NCI-H774 (cell line): Measurements from ENCODE around the gene IGFALS.
A peak's percentile ranks its signal among the peaks of the same experiment; 100 is the strongest.

ENCODE experiments used
- DNase-seq: peaks from one replicate; lab custom pipeline; 2025; lab: John Stamatoyannopoulos, UW

The IGFALS gene

GRCh38 chr16:1793578-1794220 is at the start of gene IGFALS:
TSS of gene IGFALS (minus strand) at chr16:1793705. CDS start at chr16:1793652, 53 bp downstream.
- no peak for DNase-seq

- no peak for DNase-seq
These were observed 46.0 kb upstream of the IGFALS start for GRCh38 chr16:1839554-1839953.

- no peak for DNase-seq
These were observed 40.6 kb upstream of the IGFALS start for GRCh38 chr16:1834096-1834495.

- DNase-seq, result no peak
These were observed 39.4 kb upstream of the IGFALS start for GRCh38 chr16:1832838-1833454.

GRCh38 chr16:1831186-1832075 is 37.9 kb upstream of the IGFALS start:
- no peak for DNase-seq

GRCh38 chr16:1830213-1830612 is 36.7 kb upstream of the IGFALS start:
- DNase-seq, result no peak

GRCh38 chr16:1828645-1829410 is 35.3 kb upstream of the IGFALS start:
- DNase-seq, result no peak

GRCh38 chr16:1826691-1827573 is 33.4 kb upstream of the IGFALS start, which contains the start of the genes FAHD1 and HAGH:
TSS of gene FAHD1 (plus strand) at chr16:1827206. CDS start at chr16:1827239, 33 bp downstream.
TSS of gene HAGH (minus strand) at chr16:1826825. CDS start at chr16:1826787, 38 bp downstream.
- peak; percentile 72 for DNase-seq

- DNase-seq, result peak; percentile 34
These were observed 32.6 kb upstream of the IGFALS start for GRCh38 chr16:1825864-1826690.

GRCh38 chr16:1825381-1825863 is 31.9 kb upstream of the IGFALS start:
- DNase-seq, result no peak

- no peak for DNase-seq
These were observed 30.3 kb upstream of the IGFALS start for GRCh38 chr16:1823821-1824220.

GRCh38 chr16:1822801-1823200 is 29.3 kb upstream of the IGFALS start:
- DNase-seq, result no peak

- no peak for DNase-seq
These were observed 28.5 kb upstream of the IGFALS start for GRCh38 chr16:1821861-1822611.

- DNase-seq, result no peak
These were observed 27.4 kb upstream of the IGFALS start for GRCh38 chr16:1820946-1821290.

- DNase-seq, result no peak
These were observed 26.8 kb upstream of the IGFALS start for GRCh38 chr16:1820096-1820945.

GRCh38 chr16:1819611-1820010 is 26.1 kb upstream of the IGFALS start:
- no peak for DNase-seq

GRCh38 chr16:1818873-1819525 is 25.5 kb upstream of the IGFALS start:
- DNase-seq, result no peak
